CD4-positive, alpha-beta T cell treated with Interleukin-15 for 4 hours (primary cell): ENCODE results near the gene SEH1L.
"Not testable (repeated sequence)": the region's sequence is repeated elsewhere in the genome, so short reads cannot be mapped to it uniquely, and the experiment has no call there.

ENCODE experiments used
- DNase-seq: peaks from one replicate; pipeline ENCODE4 v3.0.0-alpha.2; 2020; ENCODE audit warnings: low spot score

SEH1L gene

GRCh38 chr18:12947285-12948049 lies at the start of gene SEH1L:
Gene SEH1L, plus strand, starts transcription at chr18:12948011. Its CDS starts 111 bp downstream, at chr18:12948122.
- peak; percentile 97 for DNase-seq

- DNase-seq: not testable (repeated sequence)
Observed at GRCh38 chr18:12901208-12901607, 46.6 kb upstream of the SEH1L start.

- DNase-seq: peak; percentile 84
Observed at GRCh38 chr18:12904012-12904516, 43.7 kb upstream of the SEH1L start.

GRCh38 chr18:12906119-12906518 lies 41.7 kb upstream of the SEH1L start:
- no peak for DNase-seq

GRCh38 chr18:12906773-12907172 lies 41.0 kb upstream of the SEH1L start:
- no peak for DNase-seq

GRCh38 chr18:12907258-12907925 lies 40.4 kb upstream of the SEH1L start:
- no peak for DNase-seq

- DNase-seq: no peak
Observed at GRCh38 chr18:12908706-12909105, 39.1 kb upstream of the SEH1L start.

GRCh38 chr18:12911025-12911928 lies 36.5 kb upstream of the SEH1L start:
- peak; percentile 29 for DNase-seq

GRCh38 chr18:12911929-12912703 lies 35.7 kb upstream of the SEH1L start:
- no peak for DNase-seq

GRCh38 chr18:12921178-12921577 lies 26.6 kb upstream of the SEH1L start:
- peak; percentile 53 for DNase-seq

GRCh38 chr18:12922266-12922665 lies 25.5 kb upstream of the SEH1L start:
- no peak for DNase-seq

- DNase-seq: no peak
Observed at GRCh38 chr18:12924616-12925015, 23.2 kb upstream of the SEH1L start.

GRCh38 chr18:12928206-12928605 lies 19.6 kb upstream of the SEH1L start:
- no peak for DNase-seq

- DNase-seq: no peak
Observed at GRCh38 chr18:12928641-12929040, 19.2 kb upstream of the SEH1L start.

GRCh38 chr18:12929477-12930083 lies 18.2 kb upstream of the SEH1L start:
- DNase-seq: no peak

GRCh38 chr18:12930376-12930775 lies 17.4 kb upstream of the SEH1L start:
- no peak for DNase-seq

- no peak for DNase-seq
Observed at GRCh38 chr18:12930908-12931307, 16.9 kb upstream of the SEH1L start.

- DNase-seq: no peak
Observed at GRCh38 chr18:12933327-12933726, 14.5 kb upstream of the SEH1L start.

- DNase-seq: peak; percentile 79
Observed at GRCh38 chr18:12934454-12935071, 13.2 kb upstream of the SEH1L start.

GRCh38 chr18:12939162-12939561 lies 8.6 kb upstream of the SEH1L start:
- no peak for DNase-seq

- no peak for DNase-seq
Observed at GRCh38 chr18:12943215-12943614, 4.6 kb upstream of the SEH1L start.
